Peyer's patch (tissue), 4 donors: ENCODE data around the gene FMN1. TPM values are rescaled to one million over a fixed set of nuclear protein-coding genes. Genes with fewer than 3 reads are reported as not detected.

ENCODE experiments used
- DNase-seq, 3 donors: peaks; one replicate each; pipeline ENCODE4 v3.0.0-alpha.2; 2017 to 2019
- H3K27ac ChIP-seq, 4 donors: fragments of 200-600 bp; sonication (generic); one replicate each; pipeline ENCODE4 v1.5.1; 2016 to 2019
- H3K27me3 ChIP-seq, 2 donors: fragments of 200-600 bp; sonication (generic); one replicate each; pipeline ENCODE4 v1.5.1; 2019
- H3K36me3 ChIP-seq, 3 donors: fragments of 200-600 bp; sonication (generic); one replicate each; pipeline ENCODE4 v1.5.1; 2016 to 2019
- H3K4me1 ChIP-seq, 4 donors: fragments of 200-600 bp; sonication (generic); one replicate each; pipeline ENCODE4 v1.5.1; 2016 to 2019
- H3K4me3 ChIP-seq, 4 donors: fragments of 200-600 bp; sonication (generic); 1 replicate in 3 of 4; 2 replicates in 1 of 4; pipeline ENCODE4 v1.5.1; 2016 to 2019; ENCODE audit warnings: mild to moderate bottlenecking in 1 of 4
- H3K9me3 ChIP-seq, 4 donors: fragments of 200-600 bp; sonication (generic); one replicate each; pipeline ENCODE4 v1.5.1; 2016 to 2019; ENCODE audit warnings: mild to moderate bottlenecking in 1 of 4
- POLR2A ChIP-seq, 2 donors: fragments of 450-650 bp; IDR thresholded peaks; one replicate each; pipeline ENCODE4 v1.5.1; 2017; ENCODE audit warnings: antibody characterized with exemption in 2 of 2, mild to moderate bottlenecking in 2 of 2, moderate library complexity in 2 of 2
- total RNA-seq, 4 donors: library from RNA; depleted of rRNA; stranded (reverse); fragments of >200 nt; gene quantifications; one replicate each; pipeline ENCODE4 v1.1.0, GENCODE V29; 2016
- TF ChIP-seq, protein P1 (sequence below), 6 experiments: fragments of 450-650 bp in 4 of 6; fragments of 200-600 bp in 2 of 6; sonication (generic) in 1 of 6; IDR thresholded peaks; one replicate each; pipeline ENCODE4 v1.5.1; 2017 to 2019; ENCODE audit warnings: antibody characterized with exemption in 6 of 6, mild to moderate bottlenecking in 3 of 6, moderate library complexity in 1 of 6

FMN1 gene
- total RNA-seq, 4 donors from 2014 or later: 15.4 to 57.8 (median 29.1) TPM

DNA sequence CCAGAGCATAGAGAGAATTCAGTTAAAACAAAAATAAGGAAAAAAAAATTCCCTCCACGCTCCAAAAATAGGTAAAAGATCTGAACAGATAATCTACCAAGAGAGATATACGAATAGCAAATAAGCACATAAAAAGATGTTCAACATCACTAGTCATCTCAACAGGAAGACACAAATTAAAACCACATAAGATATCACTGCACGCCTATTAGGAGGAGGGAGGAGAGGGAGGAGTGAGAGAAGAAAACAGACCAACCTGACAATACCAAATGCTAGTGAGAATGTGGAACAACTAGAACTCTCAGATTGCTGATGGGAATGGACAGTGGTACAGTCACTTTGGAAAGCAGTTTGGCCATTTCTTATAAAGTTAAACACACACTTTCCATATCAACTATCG is 212.5 kb downstream of the FMN1 start:
- TF ChIP-seq, protein P1, sequence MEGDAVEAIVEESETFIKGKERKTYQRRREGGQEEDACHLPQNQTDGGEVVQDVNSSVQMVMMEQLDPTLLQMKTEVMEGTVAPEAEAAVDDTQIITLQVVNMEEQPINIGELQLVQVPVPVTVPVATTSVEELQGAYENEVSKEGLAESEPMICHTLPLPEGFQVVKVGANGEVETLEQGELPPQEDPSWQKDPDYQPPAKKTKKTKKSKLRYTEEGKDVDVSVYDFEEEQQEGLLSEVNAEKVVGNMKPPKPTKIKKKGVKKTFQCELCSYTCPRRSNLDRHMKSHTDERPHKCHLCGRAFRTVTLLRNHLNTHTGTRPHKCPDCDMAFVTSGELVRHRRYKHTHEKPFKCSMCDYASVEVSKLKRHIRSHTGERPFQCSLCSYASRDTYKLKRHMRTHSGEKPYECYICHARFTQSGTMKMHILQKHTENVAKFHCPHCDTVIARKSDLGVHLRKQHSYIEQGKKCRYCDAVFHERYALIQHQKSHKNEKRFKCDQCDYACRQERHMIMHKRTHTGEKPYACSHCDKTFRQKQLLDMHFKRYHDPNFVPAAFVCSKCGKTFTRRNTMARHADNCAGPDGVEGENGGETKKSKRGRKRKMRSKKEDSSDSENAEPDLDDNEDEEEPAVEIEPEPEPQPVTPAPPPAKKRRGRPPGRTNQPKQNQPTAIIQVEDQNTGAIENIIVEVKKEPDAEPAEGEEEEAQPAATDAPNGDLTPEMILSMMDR (IDR thresholded peaks at IDR 0.05): no peak
- TF ChIP-seq POLR2A (IDR thresholded peaks at IDR 0.05): no peak
- no peak for DNase-seq
- Histone ChIP-seq H3K36me3 (no peaks in the 10 kb centered on the region), H3K4me1 (no peaks in the 10 kb centered on the region), H3K4me3 (no peak overlapping the region), H3K9me3 (no peaks in the 10 kb centered on the region), H3K27ac (no peak overlapping the region), H3K27me3 (no peaks in the 10 kb centered on the region)

DNA sequence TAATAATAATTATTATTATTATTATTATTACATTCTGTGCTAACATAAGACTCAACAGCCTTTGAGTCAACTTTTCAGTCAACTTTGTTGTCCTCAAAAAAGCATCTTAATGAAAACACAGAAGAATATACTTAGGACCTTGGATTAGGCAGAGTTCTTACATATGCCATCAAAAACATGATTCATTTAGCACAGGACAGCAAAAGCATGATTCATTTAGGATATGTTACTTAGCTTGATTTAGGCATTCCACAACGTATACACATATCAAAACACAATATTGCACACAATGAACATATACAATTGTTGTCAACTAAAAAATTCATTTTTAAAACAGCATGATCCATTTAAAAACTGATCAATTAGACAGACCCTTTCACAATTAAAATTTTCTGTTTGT is 213.0 kb downstream of the FMN1 start:
- DNase-seq: no peak
- H3K27me3 ChIP-seq: no peaks in the 10 kb centered on the region
- no peak overlapping the region for H3K4me3 ChIP-seq
- TF ChIP-seq POLR2A (IDR thresholded peaks at IDR 0.05): no peak
- TF ChIP-seq, protein P1 (IDR thresholded peaks at IDR 0.05): no peak
- H3K4me1 ChIP-seq: no peaks in the 10 kb centered on the region
- H3K9me3 ChIP-seq: no peaks in the 10 kb centered on the region
- H3K36me3 ChIP-seq: no peaks in the 10 kb centered on the region
- H3K27ac ChIP-seq: no peak overlapping the region

DNA sequence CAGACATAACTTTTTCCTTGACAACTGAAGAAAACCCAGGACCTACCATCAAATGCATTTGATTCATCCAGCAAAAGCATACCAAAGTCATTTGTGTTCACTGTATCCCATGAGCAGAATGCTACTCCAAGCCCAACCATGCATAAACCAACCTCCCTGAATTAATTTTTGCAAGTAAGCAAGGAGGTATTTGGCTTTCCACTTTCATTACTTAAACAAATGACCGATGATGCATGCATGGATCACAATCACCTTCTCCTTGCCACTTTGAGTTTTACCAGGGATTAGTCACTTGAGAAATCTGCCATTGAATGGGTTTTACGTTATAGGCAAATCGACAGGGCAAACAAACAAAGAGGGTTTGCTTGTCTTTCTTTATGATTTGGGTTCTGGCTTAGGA is 214.8 kb downstream of the FMN1 start:
- Histone ChIP-seq H3K27me3 (no peaks in the 10 kb centered on the region), H3K36me3 (no peaks in the 10 kb centered on the region), H3K4me3 (no peak overlapping the region), H3K4me1 (peaks cover 0 to under 1% (median 0%) of the 10 kb centered on the region in 4 donors), H3K9me3 (no peaks in the 10 kb centered on the region), H3K27ac (no peak overlapping the region)
- DNase-seq: no peak
- TF ChIP-seq, protein P1 (IDR thresholded peaks at IDR 0.05): no peak
- TF ChIP-seq POLR2A (IDR thresholded peaks at IDR 0.05): no peak

DNA sequence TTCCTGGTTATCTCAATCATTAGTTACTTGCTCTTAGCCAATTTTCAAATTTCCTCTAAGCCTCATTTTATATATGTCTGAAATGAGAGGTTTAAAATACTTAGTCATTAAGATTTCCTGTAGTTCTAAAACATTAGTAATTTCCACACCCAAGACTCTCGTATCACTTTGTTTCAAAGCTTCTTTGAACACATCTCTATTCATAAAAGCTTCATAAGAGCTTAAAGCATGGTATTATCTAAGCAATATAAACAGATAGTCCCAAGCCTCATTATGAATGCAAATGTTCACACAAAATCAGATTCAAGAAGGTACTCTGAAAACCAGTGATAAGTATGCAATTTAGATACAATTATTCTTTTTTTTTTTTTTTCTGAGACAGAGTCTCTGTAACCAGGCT is 217.0 kb downstream of the FMN1 start:
- Histone ChIP-seq H3K27me3 (no peaks in the 10 kb centered on the region), H3K4me1 (peaks cover 0 to 3% (median 0%) of the 10 kb centered on the region in 4 donors), H3K9me3 (no peaks in the 10 kb centered on the region), H3K27ac (no peak overlapping the region), H3K36me3 (no peaks in the 10 kb centered on the region), H3K4me3 (no peak overlapping the region)
- TF ChIP-seq, protein P1 (IDR thresholded peaks at IDR 0.05): no peak
- no peak for TF ChIP-seq POLR2A (IDR thresholded peaks at IDR 0.05)
- no peak for DNase-seq

DNA sequence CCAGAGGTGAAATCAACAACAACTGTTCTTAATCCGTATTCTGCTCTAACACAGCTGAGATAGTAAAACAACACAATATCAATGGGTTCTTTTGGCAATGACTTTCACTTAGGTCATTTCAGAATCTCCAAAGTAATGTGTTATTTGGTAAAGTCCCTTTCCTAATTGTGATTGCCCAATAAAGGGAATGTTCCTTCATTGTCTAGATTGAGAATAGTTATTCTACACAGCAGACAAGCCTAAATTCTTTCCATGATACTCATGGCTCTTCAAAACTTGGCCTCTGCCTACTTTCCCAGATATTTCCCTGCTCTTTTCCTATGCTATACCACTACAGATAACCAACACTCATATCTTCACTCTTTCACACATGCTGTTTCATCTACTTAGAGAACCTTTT is 219.8 kb downstream of the FMN1 start:
- no peak overlapping the region for H3K27ac ChIP-seq
- no peak for TF ChIP-seq POLR2A (IDR thresholded peaks at IDR 0.05)
- TF ChIP-seq, protein P1 (IDR thresholded peaks at IDR 0.05): no peak

DNA sequence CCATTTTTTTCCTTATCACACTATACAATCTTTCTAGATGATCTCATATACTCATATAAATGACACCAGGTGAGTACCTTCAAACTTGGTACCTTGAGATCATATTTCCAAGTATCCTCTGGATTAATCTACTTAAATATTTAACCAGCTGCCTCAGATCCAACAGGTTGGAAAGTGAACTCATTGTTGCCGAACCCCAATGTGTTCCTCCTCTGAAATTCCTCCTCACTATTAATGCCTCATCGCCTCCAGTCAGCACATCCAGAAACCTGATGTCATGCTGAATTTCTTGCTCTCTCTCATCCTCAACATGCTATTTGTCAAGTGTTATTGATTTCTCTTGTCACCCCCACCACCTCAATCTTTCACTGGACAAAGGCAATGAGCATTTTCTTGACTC is 221.8 kb downstream of the FMN1 start:
- DNase-seq: no peak
- H3K4me3 ChIP-seq: no peak overlapping the region
- no peak overlapping the region for H3K27ac ChIP-seq
- TF ChIP-seq, protein P1 (IDR thresholded peaks at IDR 0.05): no peak
- TF ChIP-seq POLR2A (IDR thresholded peaks at IDR 0.05): no peak
- H3K27me3 ChIP-seq: no peaks in the 10 kb centered on the region
- no peaks in the 10 kb centered on the region for H3K9me3 ChIP-seq
- no peaks in the 10 kb centered on the region for H3K36me3 ChIP-seq
- H3K4me1 ChIP-seq: peaks cover 0 to 3% (median 0%) of the 10 kb centered on the region in 4 donors

More for the DNA sequence above, 219.8 kb downstream of the FMN1 start:
- H3K9me3 ChIP-seq: no peaks in the 10 kb centered on the region
- no peak overlapping the region for H3K4me3 ChIP-seq
- no peak for DNase-seq
- no peaks in the 10 kb centered on the region for H3K27me3 ChIP-seq
- H3K4me1 ChIP-seq: peaks cover 0 to 3% (median 0%) of the 10 kb centered on the region in 4 donors
- H3K36me3 ChIP-seq: no peaks in the 10 kb centered on the region
